ES-I3 (cell line): Measurements from ENCODE around the gene PLPP7.
"Not testable (repeated sequence)": the region's sequence is repeated elsewhere in the genome, so short reads cannot be mapped to it uniquely, and the experiment has no call there.

ENCODE experiments used
- H3K36me3 ChIP-seq: 2 replicates; pipeline ENCODE4 v1.6.1; 2013; ENCODE audit warnings: mild to moderate bottlenecking, low read length, control low read depth, moderate library complexity; ENCODE audit not compliant: insufficient read depth
- H3K4me1 ChIP-seq: 2 replicates; pipeline ENCODE4 v1.6.1; 2013; ENCODE audit warnings: mild to moderate bottlenecking, control low read depth, low read length; ENCODE audit not compliant: insufficient read depth
- H3K9ac ChIP-seq: 2 replicates; pipeline ENCODE4 v1.6.1; 2013; ENCODE audit warnings: low read depth, mild to moderate bottlenecking, low read length, moderate library complexity
- H3K9me3 ChIP-seq: 2 replicates; pipeline ENCODE4 v1.6.1; 2013; ENCODE audit warnings: mild to moderate bottlenecking, low read length, moderate library complexity; ENCODE audit not compliant: control insufficient read depth, insufficient read depth

PLPP7 gene

DNA sequence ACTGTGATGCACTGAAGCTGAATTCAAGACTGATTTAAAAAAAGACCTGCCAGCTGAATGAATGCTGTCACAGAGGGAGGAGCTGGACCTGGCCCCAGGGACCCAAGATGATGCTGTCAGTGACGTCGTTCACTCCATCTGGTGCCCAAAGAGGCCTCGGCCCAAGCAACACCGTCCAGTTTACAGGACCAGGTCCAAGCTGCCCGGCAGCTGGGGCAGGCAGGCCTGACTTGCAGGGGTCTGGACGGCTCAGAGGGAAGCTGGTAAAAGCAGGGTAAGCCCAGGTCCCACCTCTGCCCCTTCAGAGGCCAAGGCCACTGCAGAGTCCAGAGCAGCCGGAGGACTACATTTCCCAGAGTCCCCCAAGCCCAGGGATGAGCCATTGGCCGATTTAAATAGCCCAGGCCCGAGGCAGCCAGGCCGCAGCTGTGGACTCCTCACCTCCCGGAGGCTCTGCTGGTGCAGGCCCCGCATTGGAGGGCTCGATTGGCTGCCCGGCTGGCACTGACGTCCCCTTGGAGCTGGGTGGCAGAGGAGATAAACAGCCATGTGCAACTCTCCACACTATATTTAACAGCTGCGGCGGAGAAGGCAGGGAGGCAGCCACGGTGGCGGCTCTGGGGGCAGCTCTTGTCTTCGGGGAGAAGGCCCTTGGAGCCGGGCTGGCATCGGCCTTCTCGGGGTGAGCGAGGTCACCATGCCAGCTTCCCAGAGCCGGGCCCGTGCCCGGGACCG is at the start of gene PLPP7:
PLPP7 (plus strand) TSS at position 423 of the 735 bp plus-strand sequence; CDS start at position 698, 275 bp downstream.
- Histone ChIP-seq H3K36me3 (no peaks in the 10 kb centered on the region), H3K4me1 (peaks cover 5% of the 10 kb centered on the region; the same call in 1 of the 2 replicates), H3K9ac (no peak within 1 kb of the TSS), H3K9me3 (no peaks in the 10 kb centered on the region)

DNA sequence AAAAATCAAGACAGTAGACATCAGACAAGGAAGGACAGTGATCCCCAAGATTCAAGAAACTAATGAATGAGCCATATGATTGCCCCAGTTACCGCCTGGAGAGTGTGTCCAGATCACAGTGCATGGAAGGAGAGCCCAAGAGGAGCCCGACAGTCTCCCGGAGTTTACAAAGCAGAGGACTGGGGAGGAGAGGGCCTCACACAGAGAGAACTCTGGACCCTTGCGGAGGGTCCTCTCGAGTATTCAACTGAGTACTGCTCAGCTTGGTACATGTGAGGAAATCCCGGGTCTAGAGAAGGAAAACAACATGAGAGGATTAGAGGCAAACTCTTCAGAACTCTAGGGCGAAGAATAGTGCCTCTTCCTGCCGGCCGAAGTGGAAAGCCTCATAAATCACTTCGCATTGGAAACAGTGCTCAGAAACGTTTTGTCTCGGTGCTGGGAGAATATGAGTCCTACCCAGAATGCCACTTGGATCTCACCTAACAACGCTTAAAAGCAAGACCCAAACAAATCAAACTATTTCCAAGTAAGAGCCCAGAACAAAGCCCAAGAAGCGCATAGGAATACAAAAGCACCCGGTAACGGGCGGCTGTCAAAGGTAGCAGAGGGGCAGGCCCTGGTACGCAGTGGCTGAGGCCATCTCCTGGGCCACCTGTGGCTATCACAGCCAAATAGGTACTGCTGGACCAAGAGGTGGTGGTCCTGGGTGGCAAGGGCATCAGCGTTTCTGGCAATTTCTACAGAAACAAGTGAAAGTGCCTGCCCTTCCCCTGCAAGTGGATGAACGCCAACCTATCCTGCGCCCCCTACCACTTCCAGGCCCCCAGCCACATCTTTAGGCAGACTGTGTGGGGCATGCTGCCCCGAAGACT is 49.2 kb upstream of the PLPP7 start:
- Histone ChIP-seq H3K36me3 (no peaks in the 10 kb centered on the region), H3K9ac (no peak overlapping the region), H3K4me1 (peaks cover 13% of the 10 kb centered on the region), H3K9me3 (peaks cover 3% of the 10 kb centered on the region; the same call in 1 of the 2 replicates)

- not testable (repeated sequence) for H3K9me3 ChIP-seq, H3K36me3 ChIP-seq, H3K4me1 ChIP-seq, H3K9ac ChIP-seq
These were observed 45.2 kb upstream of the PLPP7 start for GRCh38 chr9:131244331-131244730.

GRCh38 chr9:131246618-131247017 is 42.9 kb upstream of the PLPP7 start:
- H3K4me1 ChIP-seq, result no peaks in the 10 kb centered on the region
- no peaks in the 10 kb centered on the region for H3K36me3 ChIP-seq
- no peak overlapping the region for H3K9ac ChIP-seq
- peaks cover 3% of the 10 kb centered on the region; the same call in 1 of the 2 replicates for H3K9me3 ChIP-seq

- Histone ChIP-seq H3K4me1 (peaks cover 11% of the 10 kb centered on the region; the same call in 1 of the 2 replicates), H3K9me3 (no peaks in the 10 kb centered on the region), H3K36me3 (no peaks in the 10 kb centered on the region), H3K9ac (no peak overlapping the region)
These were observed 37.4 kb upstream of the PLPP7 start for GRCh38 chr9:131252120-131252519.

GRCh38 chr9:131253891-131254491 is 35.5 kb upstream of the PLPP7 start:
- no peak overlapping the region for H3K9ac ChIP-seq
- no peaks in the 10 kb centered on the region for H3K36me3 ChIP-seq
- H3K9me3 ChIP-seq, result no peaks in the 10 kb centered on the region
- H3K4me1 ChIP-seq, result peaks cover 11% of the 10 kb centered on the region; the same call in 1 of the 2 replicates

- H3K9ac ChIP-seq, result no peak overlapping the region
- H3K36me3 ChIP-seq, result no peaks in the 10 kb centered on the region
- peaks cover 11% of the 10 kb centered on the region; the same call in 1 of the 2 replicates for H3K4me1 ChIP-seq
- no peaks in the 10 kb centered on the region for H3K9me3 ChIP-seq
These were observed 34.9 kb upstream of the PLPP7 start for GRCh38 chr9:131254626-131255025.

- no peaks in the 10 kb centered on the region for H3K9me3 ChIP-seq
- H3K9ac ChIP-seq, result no peak overlapping the region
- H3K36me3 ChIP-seq, result no peaks in the 10 kb centered on the region
- H3K4me1 ChIP-seq, result peaks cover 11% of the 10 kb centered on the region; the same call in 1 of the 2 replicates
These were observed 33.8 kb upstream of the PLPP7 start for GRCh38 chr9:131255676-131256197.

DNA sequence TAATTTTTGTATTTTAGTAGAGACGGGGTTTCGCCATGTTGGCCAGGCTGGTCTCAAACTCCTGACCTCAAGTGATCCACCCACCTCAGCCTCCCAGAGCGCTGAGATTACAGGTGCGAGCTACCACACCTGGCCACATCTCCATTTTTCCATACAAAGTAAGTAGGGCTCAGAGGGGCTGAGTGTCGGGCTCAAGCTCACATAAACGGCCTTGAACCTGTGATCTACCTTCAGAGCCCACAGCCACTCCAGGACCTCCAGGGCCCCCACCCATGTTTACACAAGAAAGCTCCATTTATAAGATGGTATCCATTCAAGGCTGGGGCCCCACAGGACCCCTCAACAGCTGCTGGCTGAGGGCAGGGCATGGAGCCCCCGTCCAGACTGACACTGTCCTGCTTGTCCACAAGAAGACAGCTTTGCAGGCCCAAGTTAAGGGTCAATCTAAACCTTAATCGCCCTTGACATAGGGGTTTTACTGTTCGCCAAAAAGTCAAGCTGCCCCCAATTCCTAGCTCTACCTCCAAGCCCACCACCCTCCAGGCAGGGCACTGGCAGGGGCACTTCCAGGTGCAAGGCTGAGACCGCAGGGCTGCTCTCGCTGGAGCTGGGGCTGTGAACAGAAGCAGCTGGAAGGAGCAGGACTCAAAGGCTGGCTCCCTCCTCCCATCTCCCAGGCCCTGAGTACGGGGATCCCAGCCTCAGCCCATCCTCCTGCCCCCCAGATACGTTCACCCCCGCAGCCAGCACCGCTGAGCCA is 32.1 kb upstream of the PLPP7 start:
- H3K9ac ChIP-seq, result no peak overlapping the region

DNA sequence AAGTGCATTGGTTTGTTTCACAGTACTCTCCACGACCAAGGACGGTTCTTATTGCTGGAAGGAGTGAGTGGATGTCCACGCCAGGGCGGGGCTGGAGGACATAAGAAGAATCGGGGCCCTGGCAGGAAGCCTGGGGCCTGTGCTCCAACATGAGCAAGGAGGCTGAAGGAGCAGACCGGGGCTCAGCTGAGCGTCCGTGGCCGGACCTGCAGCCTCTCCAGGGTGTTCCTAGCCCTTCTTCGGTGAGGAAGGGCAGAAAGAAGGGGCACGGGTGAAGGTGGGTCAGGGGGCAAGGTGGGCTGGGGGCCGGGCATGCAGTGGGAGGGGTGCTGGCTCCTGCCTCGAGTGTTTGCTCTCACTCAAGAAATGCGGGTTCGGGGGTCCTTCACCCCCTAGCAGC is 31.3 kb upstream of the PLPP7 start:
- no peak overlapping the region for H3K9ac ChIP-seq
- H3K9me3 ChIP-seq, result no peaks in the 10 kb centered on the region
- no peaks in the 10 kb centered on the region for H3K36me3 ChIP-seq
- peaks cover 11% of the 10 kb centered on the region; the same call in 1 of the 2 replicates for H3K4me1 ChIP-seq

More for the DNA sequence above, 32.1 kb upstream of the PLPP7 start:
- Histone ChIP-seq H3K4me1 (peaks cover 11% of the 10 kb centered on the region; the same call in 1 of the 2 replicates), H3K36me3 (no peaks in the 10 kb centered on the region), H3K9me3 (no peaks in the 10 kb centered on the region)

- Histone ChIP-seq H3K36me3 (no peaks in the 10 kb centered on the region), H3K9ac (no peak overlapping the region), H3K9me3 (no peaks in the 10 kb centered on the region), H3K4me1 (peaks cover 11% of the 10 kb centered on the region; the same call in 1 of the 2 replicates)
These were observed 30.7 kb upstream of the PLPP7 start for GRCh38 chr9:131258698-131259431.

GRCh38 chr9:131259432-131259898 is 30.1 kb upstream of the PLPP7 start:
- H3K9me3 ChIP-seq, result no peaks in the 10 kb centered on the region
- H3K4me1 ChIP-seq, result peaks cover 11% of the 10 kb centered on the region; the same call in 1 of the 2 replicates
- H3K9ac ChIP-seq, result no peak overlapping the region
- no peaks in the 10 kb centered on the region for H3K36me3 ChIP-seq
